ENCODE measurements around the gene CCNA2. TPM values are rescaled to one million over a fixed set of nuclear protein-coding genes. Genes with fewer than 3 reads are reported as not detected.

Gene CCNA2
- total and polyA plus RNA-seq, 9 of the 15 experiments (the other 6 are each of a cell fraction or from before 2014, with no cell fraction given), result 37.1 to 197 (median 154) TPM

DNA sequence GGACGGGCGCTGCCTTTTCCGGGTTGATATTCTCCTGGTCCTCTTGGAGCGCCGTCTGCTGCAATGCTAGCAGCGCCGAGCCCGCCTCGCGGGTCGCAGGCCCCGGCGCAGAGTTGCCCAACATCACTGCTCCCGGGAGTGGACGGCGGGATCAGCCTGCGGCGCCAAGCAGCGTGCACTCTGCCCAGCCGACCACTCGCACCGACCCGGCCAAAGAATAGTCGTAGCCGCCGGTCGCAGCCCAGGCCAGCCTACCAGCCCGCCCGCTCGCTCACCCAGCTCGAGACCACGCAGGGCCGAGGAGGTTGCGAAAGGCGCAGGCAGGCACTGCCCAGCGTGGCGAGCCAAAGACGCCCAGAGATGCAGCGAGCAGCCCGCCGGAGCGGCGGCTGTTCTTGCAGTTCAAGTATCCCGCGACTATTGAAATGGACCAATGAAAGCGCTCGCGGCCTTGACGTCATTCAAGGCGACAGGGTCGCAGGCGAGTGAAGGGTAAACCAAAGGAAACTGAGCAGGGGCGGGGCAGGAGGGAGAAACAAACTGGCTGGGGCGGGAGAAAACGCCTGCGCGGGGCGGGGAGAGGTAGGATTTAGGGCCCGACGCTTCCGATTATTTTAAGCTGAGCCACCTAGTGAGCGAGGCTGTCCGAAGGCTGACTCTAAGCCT lies at the start of gene CCNA2 (continued):
- peak; percentile 81 for TF ChIP-seq HCFC1 (IDR thresholded peaks at IDR 0.05; ENCODE audit: low read depth, low read length)
- TF ChIP-seq MAZ (CRISPR knock-in tag; conservative IDR thresholded peaks at IDR 0.05 in 1 of 2, IDR thresholded peaks at IDR 0.05 in 1 of 2), result peak; percentile 57 to 95
- TF ChIP-seq, protein P1, sequence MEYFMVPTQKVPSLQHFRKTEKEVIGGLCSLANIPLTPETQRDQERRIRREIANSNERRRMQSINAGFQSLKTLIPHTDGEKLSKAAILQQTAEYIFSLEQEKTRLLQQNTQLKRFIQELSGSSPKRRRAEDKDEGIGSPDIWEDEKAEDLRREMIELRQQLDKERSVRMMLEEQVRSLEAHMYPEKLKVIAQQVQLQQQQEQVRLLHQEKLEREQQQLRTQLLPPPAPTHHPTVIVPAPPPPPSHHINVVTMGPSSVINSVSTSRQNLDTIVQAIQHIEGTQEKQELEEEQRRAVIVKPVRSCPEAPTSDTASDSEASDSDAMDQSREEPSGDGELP (CRISPR knock-in tag; IDR thresholded peaks at IDR 0.05; ENCODE audit: borderline replicate concordance), result peak; percentile 87
- TF ChIP-seq, protein P2, sequence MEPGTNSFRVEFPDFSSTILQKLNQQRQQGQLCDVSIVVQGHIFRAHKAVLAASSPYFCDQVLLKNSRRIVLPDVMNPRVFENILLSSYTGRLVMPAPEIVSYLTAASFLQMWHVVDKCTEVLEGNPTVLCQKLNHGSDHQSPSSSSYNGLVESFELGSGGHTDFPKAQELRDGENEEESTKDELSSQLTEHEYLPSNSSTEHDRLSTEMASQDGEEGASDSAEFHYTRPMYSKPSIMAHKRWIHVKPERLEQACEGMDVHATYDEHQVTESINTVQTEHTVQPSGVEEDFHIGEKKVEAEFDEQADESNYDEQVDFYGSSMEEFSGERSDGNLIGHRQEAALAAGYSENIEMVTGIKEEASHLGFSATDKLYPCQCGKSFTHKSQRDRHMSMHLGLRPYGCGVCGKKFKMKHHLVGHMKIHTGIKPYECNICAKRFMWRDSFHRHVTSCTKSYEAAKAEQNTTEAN (CRISPR knock-in tag; IDR thresholded peaks at IDR 0.05), result no peak
- no peak for TF ChIP-seq RFX7 (CRISPR knock-in tag; IDR thresholded peaks at IDR 0.05)
- TF ChIP-seq ZBTB7A (IDR thresholded peaks at IDR 0.05; ENCODE audit: borderline replicate concordance, control insufficient read depth, low read depth, low read length), result peak; percentile 15; the same call in 1 of the 2 replicates
- no peak for TF ChIP-seq ZNF212 (CRISPR knock-in tag; IDR thresholded peaks at IDR 0.05)
- no peak for TF ChIP-seq TCF7 (IDR thresholded peaks at IDR 0.05; ENCODE audit: borderline replicate concordance)
- TF ChIP-seq CSDE1 (IDR thresholded peaks at IDR 0.05), result peak in 1 of 2 experiments; percentile 75; a peak in 2 of 4 replicates
- TF ChIP-seq EZH2 (IDR thresholded peaks at IDR 0.05; ENCODE audit: borderline replicate concordance, low read depth, low read length), result no peak
- TF ChIP-seq, protein P3, sequence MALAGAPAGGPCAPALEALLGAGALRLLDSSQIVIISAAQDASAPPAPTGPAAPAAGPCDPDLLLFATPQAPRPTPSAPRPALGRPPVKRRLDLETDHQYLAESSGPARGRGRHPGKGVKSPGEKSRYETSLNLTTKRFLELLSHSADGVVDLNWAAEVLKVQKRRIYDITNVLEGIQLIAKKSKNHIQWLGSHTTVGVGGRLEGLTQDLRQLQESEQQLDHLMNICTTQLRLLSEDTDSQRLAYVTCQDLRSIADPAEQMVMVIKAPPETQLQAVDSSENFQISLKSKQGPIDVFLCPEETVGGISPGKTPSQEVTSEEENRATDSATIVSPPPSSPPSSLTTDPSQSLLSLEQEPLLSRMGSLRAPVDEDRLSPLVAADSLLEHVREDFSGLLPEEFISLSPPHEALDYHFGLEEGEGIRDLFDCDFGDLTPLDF (CRISPR knock-in tag; IDR thresholded peaks at IDR 0.05), result peak; percentile 97
- 0 out of 2 replicates have a peak, but pooled peaks have one; percentile 46 for TF ChIP-seq ZKSCAN1 (IDR thresholded peaks at IDR 0.05; ENCODE audit: low read depth, low read length)
- TF ChIP-seq, protein P4, sequence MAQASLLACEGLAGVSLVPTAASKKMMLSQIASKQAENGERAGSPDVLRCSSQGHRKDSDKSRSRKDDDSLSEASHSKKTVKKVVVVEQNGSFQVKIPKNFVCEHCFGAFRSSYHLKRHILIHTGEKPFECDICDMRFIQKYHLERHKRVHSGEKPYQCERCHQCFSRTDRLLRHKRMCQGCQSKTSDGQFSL (CRISPR knock-in tag; IDR thresholded peaks at IDR 0.05), result peak; percentile 69; the same call in 1 of the 2 replicates
- TF ChIP-seq, protein P4 (tag; IDR thresholded peaks at IDR 0.05), result no peak
- TF ChIP-seq, protein P5, sequence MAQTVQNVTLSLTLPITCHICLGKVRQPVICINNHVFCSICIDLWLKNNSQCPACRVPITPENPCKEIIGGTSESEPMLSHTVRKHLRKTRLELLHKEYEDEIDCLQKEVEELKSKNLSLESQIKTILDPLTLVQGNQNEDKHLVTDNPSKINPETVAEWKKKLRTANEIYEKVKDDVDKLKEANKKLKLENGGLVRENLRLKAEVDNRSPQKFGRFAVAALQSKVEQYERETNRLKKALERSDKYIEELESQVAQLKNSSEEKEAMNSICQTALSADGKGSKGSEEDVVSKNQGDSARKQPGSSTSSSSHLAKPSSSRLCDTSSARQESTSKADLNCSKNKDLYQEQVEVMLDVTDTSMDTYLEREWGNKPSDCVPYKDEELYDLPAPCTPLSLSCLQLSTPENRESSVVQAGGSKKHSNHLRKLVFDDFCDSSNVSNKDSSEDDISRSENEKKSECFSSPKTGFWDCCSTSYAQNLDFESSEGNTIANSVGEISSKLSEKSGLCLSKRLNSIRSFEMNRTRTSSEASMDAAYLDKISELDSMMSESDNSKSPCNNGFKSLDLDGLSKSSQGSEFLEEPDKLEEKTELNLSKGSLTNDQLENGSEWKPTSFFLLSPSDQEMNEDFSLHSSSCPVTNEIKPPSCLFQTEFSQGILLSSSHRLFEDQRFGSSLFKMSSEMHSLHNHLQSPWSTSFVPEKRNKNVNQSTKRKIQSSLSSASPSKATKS (CRISPR knock-in tag; IDR thresholded peaks at IDR 0.05), result no peak
- peak; percentile 26 for TF ChIP-seq SMAD1 (IDR thresholded peaks at IDR 0.05; ENCODE audit: low read depth, low read length, partially characterized antibody)

Data from K562 (cell line).